Cardiac septum (tissue), 1 donor: ENCODE data around the gene NR6A1. TPM values are rescaled to one million over a fixed set of nuclear protein-coding genes. Genes with fewer than 3 reads are reported as not detected.

ENCODE experiments used
- DNase-seq: peaks from one replicate; pipeline ENCODE4 v3.0.0-alpha.2; 2020; ENCODE audit warnings: low spot score
- intact Hi-C: fragments of 100-400 bp; cut with DNase I; formaldehyde crosslinking; loops from one replicate; pipeline ENCODE4 v1.14.0; 2022
- long read RNA-seq: library from polyadenylated mRNA; unstranded; transcript quantifications from one replicate; pipeline ENCODE4 v2.0.0, GENCODE V29; 2021
- total RNA-seq: library from RNA; stranded (reverse); fragmentation: NEBNext Ultra II Directional; extraction: Animal tissue kit (Norgen Biotek cat#: 25700); gene quantifications from one replicate; pipeline ENCODE4 v1.2.1, GENCODE V29; 2021
- donor health status: DM: no; HTN: no; CAD: no.

NR6A1 gene
- total RNA-seq = 2.2 TPM
- long read RNA-seq, partial matches to known transcripts = 0 of 9 reads
- long read RNA-seq, other reads (novel, unspliced or antisense) = 9 of 9 reads

DNA sequence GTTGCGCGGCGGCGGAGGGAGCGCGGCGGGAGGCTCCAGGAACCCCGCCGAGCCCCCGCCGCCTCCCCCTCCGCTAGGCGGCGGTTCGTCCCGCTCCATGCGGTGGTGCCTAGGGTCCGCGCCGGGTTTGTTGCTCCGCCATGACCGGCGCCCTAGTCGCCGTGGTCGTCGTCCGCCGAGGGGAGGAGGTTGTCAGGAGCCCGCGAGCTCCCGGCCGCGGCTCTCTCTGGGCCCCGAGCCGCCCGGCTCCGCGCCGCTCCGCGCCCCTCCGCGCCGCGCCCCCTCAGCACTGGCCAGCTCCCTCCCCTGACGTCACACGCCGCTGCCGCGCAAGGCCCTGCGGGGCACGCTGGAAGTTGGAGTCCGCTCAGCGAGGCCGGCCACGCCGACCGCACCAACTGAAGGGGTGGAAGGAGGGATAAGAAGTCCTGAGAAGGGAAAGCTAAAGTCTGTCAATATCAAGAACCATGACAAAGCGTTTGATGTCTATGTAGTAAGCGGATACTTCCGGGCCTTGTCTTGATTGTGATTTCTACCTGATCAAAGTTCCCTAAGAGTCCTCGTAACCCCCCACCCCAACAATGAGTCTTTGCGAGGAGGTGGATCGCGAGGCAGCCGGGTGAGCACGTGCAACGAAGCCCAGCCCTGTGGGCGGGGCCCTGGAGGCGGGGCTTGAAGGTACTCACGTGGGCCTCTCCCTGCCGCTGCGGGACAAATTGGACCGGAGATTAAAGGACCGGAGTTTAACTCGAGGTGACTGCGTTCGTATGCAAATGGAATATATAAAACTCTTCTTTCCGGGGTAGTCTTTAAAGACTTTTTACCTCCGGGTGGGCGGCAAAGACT lies at the start of gene NR6A1:
TSS of gene NR6A1 (minus strand) at position 291 of the 846 bp plus-strand sequence.
- intact Hi-C loops = loop anchor here (10.0 kb wide), 2 partner anchors 374 to 604 kb away; partner anchors contain the start of gene SCAI
- DNase-seq = peak; percentile 98

DNA sequence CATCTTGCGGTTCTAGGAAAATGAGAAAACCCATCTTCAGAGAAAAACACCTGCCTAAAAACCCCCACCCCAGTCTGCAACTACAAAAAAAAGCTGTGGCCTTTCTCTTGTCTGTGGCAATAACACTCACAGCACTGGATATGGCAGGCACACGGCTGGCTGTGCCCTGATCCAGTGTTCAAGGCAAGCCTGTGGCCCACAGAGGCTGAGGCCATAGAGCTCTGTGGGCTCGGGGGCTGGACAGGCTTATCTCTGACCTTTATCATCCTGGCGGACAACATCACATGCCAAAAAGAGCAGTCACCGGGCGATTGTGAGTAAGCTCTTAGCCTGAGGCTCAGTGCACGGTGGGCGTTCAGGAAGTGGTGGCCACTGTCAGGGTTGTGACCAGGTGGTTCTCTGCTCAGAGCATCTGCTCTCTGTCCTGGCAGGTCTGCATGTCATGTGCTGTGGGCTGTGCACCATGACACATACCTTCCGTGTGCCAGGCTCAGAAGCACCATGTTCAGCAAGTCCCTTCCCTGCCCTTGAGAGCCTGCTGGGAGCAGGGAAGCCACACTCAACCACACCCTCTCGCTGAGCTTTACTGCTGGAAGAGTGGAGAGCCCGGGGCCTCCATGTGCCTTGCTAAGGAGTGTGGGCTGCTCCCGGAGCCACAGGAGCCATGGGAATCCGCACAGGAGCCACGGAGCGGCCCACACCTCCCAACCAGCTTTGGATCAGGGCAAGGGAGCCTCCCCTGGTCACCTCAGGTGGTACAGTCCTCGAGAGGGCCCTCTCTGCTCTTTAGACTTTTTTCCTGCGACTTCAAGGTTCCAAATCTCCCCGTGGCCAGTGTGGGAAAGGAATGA lies 47.5 kb upstream of the NR6A1 start:
- DNase-seq = no peak
- intact Hi-C loops = no loop called here

DNA sequence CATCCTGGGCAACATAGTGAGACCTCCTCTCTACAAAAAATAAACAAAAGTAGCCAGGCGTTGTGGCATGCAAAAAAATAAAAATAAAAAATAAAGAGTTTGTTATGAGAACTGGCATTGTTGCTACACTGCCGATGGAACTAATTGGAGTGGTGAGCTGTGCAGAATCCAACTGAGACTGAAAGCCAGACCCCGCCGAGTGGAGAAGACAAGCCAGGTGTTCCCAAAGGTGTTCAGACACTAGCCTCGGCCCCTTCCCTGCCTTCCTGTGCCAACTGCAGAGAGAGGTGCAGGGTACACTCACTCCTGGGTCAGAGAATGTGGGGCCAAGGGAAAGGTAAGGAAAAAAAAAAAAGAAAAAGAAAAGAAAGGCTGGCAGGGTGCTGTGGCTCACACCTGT lies 44.5 kb upstream of the NR6A1 start:
- intact Hi-C loops = no loop called here

DNA sequence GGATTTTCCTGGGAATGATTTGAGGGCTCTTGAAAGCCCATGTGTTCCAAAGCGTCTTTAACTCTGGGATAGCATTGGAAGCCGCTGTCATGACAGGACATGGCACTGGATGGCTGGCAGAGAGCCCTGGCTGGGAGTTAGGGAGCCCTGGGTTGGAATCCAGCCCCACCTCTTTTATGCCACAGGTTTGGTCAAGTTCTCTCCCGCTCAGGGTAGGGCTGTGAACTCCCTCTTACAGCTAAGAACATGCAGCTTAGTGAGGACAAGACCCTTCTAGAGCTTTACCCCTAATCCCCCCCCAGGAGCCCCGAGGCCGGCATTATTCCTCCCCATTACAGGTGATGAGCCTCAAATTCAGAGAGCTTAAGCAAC lies 43.0 kb upstream of the NR6A1 start:
- intact Hi-C loops = no loop called here

More for the DNA sequence above, 44.5 kb upstream of the NR6A1 start:
- DNase-seq = no peak

DNA sequence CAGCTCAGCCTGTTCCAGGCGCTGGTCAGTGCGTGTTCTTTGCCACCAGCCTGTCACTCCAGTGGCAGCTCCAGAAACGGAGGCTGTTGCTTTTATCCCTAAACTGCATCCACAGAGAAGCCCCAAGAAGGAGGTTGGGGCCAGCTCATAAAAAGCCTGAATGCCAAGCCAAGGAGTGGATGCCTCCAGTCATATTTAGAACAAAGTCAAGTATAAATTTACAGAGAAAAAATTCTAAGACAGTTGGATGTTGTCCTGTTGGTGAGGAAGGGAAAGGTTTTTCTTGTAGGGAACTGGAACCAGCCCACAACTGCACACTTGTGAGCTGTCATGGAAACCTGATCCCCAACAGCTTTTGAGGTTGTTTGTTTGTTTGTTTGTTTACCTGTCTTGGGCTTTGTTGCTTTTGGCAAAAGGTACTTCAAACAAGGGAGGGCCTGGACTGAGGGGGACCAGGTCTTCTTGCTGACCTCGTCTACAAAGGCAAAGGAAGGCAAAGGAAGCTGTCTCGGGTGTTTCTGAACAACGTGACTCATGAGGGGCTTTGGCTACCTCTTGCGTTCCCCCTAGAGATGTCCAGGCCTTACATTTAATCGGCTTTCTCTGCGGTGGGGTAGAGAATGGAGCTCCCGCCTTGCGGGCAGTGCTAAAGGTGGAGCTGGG lies 42.5 kb upstream of the NR6A1 start:
- no peak for DNase-seq
- intact Hi-C loops = no loop called here

More for the DNA sequence above, 43.0 kb upstream of the NR6A1 start:
- DNase-seq = no peak

DNA sequence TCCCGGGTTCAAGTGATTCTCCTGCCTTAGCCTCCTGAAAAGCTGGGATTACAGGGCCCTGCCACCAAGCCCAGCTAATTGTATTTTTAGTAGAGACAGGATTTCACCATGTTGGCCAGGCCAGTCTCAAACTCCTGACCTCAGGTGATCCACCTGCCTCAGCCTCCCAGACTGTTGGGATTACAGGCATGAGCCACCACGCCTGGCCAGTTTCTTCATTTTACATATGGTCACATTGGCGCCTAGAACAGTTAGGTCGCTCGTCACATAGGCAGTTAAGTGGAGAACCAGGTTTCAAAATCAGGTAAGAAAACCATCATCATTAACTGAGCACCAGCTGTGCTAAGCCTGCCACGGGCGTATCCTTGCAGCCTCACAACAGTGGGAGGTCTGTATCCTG lies 41.9 kb upstream of the NR6A1 start:
- intact Hi-C loops = no loop called here
- DNase-seq = no peak

DNA sequence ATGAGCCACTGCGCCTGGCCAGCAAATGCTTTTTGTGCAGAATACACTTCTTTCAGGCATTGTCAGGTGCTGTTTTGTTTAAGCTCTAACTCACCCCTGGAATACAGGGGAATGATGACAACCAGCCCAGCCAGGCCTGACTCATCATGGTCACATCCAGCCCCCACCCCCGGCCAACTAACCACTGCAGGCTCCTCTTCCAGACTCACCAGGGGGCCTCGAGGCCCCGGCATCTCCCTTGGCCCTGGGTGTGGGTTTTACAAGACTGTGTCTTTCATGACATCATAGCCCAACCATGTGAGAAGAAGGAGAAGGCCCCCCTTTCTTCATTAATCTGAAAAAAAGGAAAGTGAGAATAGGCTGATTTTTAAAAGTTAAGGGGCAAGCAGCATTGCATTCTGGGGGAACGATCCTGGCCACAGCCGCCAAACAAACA lies 41.3 kb upstream of the NR6A1 start:
- DNase-seq = no peak
- intact Hi-C loops = no loop called here

DNA sequence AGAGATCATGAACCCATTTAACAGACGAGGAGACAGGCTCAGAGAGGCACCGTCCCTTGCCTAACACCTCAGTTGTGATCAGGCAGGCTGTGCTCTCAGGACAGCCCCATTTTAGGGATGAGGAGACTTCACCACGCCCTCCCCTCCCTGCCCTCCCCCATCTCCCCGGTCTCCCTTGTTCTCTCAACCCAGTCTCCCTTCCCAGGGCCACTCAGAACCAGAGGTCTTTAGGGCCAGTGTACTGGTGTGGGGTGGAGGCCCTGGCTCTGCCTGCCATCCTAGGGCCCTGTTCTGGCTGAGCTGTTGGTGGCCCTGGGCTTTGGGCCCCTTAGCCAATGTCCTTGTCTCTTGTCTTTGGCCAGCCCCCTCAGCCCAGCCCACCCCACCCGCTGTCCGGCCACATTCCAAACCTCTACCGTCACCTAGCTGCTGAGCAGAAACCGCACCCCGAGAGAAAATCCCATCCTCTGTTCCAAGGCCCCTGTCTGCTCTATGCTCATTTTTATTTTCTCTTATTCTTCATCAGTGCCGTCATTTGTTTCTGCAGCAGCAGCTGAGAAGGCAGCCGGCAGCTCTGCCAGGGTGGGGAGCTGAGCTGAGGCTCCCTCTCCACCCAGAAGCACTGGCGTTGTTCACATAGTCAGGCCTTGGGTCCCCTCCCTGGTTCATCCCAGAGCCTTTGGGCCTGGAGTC lies 39.7 kb upstream of the NR6A1 start:
- intact Hi-C loops = no loop called here
- DNase-seq = no peak

DNA sequence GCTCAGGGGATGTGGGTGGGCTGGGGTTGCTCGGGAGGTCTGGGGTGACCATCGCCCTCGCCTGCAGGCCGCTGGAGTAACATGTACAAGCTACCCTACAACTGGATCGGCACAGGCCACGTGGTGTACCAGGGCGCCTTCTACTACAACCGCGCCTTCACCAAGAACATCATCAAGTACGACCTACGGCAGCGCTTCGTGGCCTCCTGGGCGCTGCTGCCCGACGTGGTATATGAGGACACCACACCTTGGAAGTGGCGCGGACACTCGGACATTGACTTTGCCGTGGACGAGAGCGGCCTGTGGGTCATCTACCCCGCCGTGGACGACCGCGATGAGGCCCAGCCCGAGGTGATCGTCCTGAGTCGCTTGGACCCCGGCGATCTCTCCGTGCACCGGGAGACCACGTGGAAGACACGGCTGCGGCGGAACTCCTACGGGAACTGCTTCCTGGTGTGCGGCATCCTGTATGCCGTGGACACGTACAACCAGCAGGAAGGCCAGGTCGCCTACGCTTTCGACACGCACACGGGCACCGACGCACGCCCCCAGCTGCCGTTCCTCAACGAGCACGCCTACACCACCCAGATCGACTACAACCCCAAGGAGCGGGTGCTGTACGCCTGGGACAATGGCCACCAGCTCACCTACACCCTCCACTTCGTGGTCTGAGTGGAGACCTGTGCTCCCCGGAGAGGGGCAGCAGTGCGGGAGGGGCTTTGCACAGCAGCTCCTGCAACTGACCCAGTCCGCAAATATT lies 38.8 kb upstream of the NR6A1 start:
- intact Hi-C loops = no loop called here
- no peak for DNase-seq

DNA sequence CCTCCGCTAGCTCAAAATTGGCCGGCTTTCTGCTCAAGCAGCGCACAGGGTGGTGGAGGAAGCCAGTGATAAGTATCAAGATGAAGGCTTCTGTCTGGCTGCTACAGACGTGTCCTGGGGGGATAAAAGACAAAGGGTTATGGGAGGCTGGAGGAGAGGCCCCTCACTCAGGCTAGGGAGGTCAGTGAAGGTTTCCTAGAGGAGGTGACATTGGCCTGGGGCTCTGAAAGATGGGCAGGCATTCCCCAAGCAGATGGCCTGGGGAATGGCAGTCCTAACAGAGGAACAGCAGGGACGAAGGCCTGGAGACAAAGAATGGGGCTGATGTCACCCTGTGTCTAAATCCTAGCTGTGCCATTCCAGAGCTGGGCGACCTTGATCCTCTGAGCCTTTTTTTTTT lies 38.1 kb upstream of the NR6A1 start:
- DNase-seq = no peak
- intact Hi-C loops = no loop called here

DNA sequence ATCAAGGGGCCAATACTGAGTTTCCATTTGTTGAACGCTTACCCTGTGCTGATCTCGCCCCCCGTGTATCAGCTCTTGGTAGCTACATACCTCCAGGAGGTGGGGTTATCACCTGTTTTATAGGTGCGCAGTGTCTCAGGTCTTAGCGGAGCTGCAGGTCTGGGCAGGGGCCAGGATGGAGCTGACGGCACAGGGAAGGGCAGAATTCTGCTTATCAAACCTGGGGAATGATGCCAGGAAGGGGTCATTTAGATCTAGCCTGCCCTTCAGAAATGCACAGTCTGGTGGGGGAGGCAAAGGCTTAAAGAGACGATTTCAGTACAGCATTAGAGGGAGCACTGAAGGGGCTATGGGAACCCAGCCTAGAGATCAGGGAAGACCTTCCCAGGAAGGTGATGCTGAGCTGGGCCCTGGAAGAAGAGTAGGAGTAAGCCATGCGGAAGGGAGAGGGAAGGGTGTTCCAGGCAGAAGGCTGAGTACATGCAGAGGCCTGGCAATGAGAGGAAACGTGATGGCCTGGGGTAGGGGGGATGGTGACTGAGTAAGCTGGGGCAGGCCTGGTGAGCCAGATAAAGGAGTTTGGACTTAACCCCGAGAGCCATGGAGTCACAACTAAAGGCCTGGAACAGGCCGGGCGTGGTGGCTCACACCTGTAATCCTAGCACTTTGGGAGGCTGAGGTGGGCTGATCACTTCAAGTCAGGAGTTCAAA lies 37.3 kb upstream of the NR6A1 start:
- DNase-seq = no peak
- intact Hi-C loops = no loop called here

DNA sequence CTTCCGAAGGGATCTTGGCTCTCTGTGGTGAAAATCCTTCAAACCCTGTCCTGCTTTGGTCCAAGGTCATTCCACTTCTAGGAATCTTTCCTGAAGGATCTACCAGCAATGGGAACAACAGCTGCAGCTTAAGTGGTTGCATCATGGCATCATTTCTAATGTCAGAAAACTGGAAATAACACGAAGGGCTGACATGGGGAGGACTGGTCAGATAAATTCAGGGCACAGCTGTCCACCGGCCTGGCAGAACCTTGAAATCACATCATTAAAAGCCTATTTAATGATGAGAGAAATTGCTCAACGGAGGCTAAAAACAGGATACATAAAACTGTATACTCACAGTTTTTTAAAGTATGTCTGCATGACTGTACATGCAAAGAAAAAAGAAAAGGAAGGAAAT lies 34.1 kb upstream of the NR6A1 start:
- intact Hi-C loops = no loop called here
- DNase-seq = no peak

DNA sequence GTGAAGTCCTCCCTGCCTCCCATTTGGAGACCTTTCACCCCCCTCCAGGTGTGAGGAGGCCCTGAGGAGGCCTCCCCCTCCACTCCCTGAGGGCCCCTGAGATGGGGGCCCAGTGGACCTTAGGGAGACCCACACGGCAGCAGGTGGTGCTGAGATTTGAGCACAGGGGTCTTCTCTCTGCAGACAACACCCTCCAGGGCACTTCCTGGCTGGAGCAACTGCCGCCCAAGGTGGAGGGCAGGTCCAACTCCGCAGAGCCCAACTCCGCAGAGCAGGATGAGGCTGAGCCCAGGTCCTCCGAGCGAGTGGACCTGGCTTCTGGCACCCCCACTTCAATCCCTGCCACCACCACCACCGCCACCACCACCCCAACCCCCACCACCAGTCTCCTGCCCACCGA lies 32.8 kb upstream of the NR6A1 start:
- no peak for DNase-seq
- intact Hi-C loops = no loop called here

DNA sequence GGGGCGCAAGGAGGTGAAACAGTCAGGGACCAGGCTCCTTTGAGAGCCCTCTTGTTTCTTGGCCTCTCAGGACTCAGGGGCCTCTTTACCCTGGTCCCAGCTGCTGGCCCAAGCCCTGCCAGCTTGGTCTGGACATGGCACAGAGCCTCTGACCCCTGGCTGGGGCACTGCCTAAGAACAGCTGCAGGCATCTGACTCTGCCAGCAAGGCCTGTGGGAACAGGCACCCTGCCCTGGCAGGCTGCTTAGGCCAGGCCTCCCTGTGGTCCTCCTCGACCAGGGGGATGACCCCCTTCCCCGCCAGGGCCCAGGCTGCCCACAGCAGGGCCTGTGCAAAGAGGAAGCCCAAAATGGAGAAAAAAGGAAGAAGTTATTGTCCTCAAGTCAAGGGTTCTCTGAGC lies 31.3 kb upstream of the NR6A1 start:
- intact Hi-C loops = no loop called here
- DNase-seq = no peak

DNA sequence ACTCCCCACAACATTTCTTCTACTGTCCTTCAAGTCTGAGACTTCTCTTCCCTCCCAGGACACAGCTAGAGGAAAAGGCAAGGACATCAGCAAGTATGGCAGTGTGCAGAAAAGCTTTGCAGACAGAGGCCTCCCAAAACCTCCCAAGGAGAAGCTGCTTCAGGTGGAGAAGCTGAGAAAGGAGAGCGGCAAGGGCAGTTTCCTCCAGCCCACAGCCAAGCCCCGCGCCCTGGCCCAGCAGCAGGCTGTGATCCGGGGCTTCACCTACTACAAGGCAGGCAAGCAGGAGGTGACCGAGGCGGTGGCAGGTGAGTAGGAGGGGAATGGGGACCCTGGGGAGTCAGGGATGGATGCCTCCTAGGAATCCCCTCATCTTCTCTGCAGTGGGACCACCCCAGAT lies 30.2 kb upstream of the NR6A1 start:
- DNase-seq = no peak
- intact Hi-C loops = no loop called here

DNA sequence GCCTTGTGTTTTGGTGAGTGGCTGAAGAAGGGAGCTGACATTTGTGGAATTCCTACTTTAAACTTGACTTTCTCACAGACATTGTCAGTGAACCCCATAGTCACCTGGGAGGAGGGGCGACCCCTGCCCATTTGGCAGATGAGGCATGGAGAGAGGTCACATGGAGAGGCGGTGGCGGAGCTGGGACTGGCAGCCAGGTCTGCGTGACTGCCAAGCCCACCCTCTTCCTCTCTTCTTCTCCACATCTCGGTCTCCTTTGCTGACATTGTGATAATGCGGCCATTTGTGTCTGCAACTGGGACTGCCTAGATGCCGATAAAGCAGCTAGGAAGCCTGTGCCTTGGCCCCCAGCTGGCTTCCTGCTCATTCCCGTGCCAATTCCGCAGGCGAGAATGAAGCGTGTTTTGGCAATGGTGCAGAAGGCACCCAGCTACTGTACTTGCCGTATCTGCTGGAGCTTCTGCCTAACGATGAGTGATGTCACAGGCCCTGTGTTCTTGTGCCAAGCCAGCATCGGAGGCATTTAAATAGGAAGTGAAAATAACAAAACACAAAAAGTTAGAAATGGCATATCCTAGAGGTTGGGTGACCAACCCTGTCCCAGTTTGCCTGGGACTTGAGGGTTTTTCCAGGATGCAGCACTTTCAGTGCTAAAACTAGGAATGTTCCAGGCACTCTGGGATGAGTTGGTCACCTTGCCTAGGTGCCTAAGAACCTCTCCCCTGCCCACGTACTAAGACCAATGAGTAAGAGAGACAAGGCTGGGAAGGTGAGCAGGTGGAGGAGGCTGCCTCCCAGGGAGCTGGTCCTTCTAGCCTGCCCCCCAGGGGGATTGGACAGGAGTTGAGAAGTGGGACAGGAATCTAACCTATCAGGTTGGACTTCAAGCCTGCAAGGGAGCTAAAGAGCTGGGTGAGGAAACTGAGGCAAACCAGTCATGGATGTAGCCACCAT lies 29.5 kb upstream of the NR6A1 start:
- no peak for DNase-seq
- intact Hi-C loops = no loop called here
